SU-DHL-6 (cell line): ENCODE results near the gene ATP1A4.

Experiments used
- H2AFZ ChIP-seq: fragments of 200-600 bp; sonication (generic); 2 replicates; pipeline ENCODE4 v1.6.1; 2014; ENCODE audit warnings: low read depth, mild to moderate bottlenecking, moderate library complexity, mixed read lengths, antibody characterized with exemption, low read length; ENCODE audit not compliant: severe bottlenecking
- H3F3A ChIP-seq: fragments of 200-600 bp; shearing (Covaris generic); 2 replicates; pipeline ENCODE4 v1.6.0; 2016; ENCODE audit warnings: antibody characterized with exemption, mild to moderate bottlenecking; ENCODE audit not compliant: insufficient read depth
- H3K27ac ChIP-seq: fragments of 200-600 bp; sonication (generic); 2 replicates; pipeline ENCODE4 v1.5.1; 2016; ENCODE audit warnings: low read depth, mild to moderate bottlenecking, low read length, moderate library complexity, mixed read lengths
- H3K27me3 ChIP-seq: fragments of 200-600 bp; sonication (generic), shearing (Covaris generic); 2 replicates; pipeline ENCODE4 v1.6.0; 2014; ENCODE audit warnings: mild to moderate bottlenecking, low read length
- H3K36me3 ChIP-seq: fragments of 200-600 bp; sonication (generic); 2 replicates; pipeline ENCODE4 v1.6.1; 2014; ENCODE audit warnings: mild to moderate bottlenecking, low read length, mixed read lengths
- H3K4me2 ChIP-seq: fragments of 300-600, 200-600 bp; shearing (Covaris generic), sonication (generic); 2 replicates; pipeline ENCODE4 v1.6.0; 2014; ENCODE audit warnings: low read length, low read depth, mild to moderate bottlenecking; ENCODE audit not compliant: poor library complexity, severe bottlenecking
- H3K4me3 ChIP-seq: fragments of 200-600 bp; sonication (generic); 2 replicates; pipeline ENCODE4 v1.5.1; 2014; ENCODE audit warnings: antibody characterized with exemption, low read length, mild to moderate bottlenecking, mixed read lengths; ENCODE audit not compliant: insufficient read depth, poor library complexity, severe bottlenecking
- H3K79me2 ChIP-seq: fragments of 200-600 bp; sonication (generic); 2 replicates; pipeline ENCODE4 v1.6.1; 2014; ENCODE audit warnings: mild to moderate bottlenecking, low read length, moderate library complexity; ENCODE audit not compliant: insufficient read depth
- H3K9ac ChIP-seq: fragments of 200-600 bp; sonication (generic); 2 replicates; pipeline ENCODE4 v1.7.0; 2014; ENCODE audit warnings: mild to moderate bottlenecking, low read length
- H3K9me2 ChIP-seq: fragments of 200-600 bp; sonication (generic); replicated peaks from 2 replicates; pipeline ENCODE4 v1.6.1; 2014; ENCODE audit warnings: low read length; ENCODE audit not compliant: insufficient read depth
- H3K9me3 ChIP-seq: fragments of 200-600 bp; sonication (generic); 2 replicates; pipeline ENCODE4 v1.6.1; 2014; ENCODE audit warnings: low read length, mixed read lengths; ENCODE audit not compliant: insufficient read depth
- H4K20me1 ChIP-seq: fragments of 200-600 bp; sonication (generic); 2 replicates; pipeline ENCODE4 v1.6.1; 2014; ENCODE audit warnings: low read depth, mild to moderate bottlenecking, antibody characterized with exemption, low read length, moderate library complexity, mixed read lengths
- EZH2phosphoT487 ChIP-seq: fragments of 200-600 bp; sonication (generic), shearing (Covaris generic); conservative IDR thresholded peaks from 2 replicates; pipeline ENCODE4 v1.6.1; 2018; ENCODE audit warnings: mild to moderate bottlenecking, antibody characterized with exemption, low read length, moderate library complexity, mixed read lengths
- TF ChIP-seq, protein P1 (sequence below): fragments of 200-600 bp; sonication (generic); IDR thresholded peaks from one replicate; pipeline ENCODE4 v1.5.1; 2017; ENCODE audit warnings: antibody characterized with exemption, mild to moderate bottlenecking, low read length, moderate library complexity; ENCODE audit not compliant: insufficient read depth, poor library complexity, severe bottlenecking

Gene ATP1A4

DNA sequence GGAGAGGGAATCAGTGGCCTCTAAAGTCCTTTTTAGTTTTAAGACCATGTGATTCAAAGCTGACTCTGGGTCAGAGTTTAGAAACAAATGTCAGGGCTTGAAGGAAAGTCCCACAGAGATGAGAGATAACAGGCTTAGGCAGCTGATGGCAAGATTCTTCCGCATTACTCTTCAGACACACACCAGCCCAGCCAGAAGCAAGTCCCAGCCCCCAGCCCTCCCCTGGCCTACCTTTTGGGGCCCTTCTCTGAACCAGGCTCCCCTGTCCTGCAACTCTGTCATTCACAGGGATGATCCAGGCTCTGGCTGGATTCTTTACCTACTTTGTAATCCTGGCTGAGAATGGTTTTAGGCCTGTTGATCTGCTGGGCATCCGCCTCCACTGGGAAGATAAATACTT is 25.8 kb downstream of the ATP1A4 start:
- no peak overlapping the region for H3K4me2 ChIP-seq
- H3K4me3 ChIP-seq: no peak overlapping the region
- TF ChIP-seq, protein P1, sequence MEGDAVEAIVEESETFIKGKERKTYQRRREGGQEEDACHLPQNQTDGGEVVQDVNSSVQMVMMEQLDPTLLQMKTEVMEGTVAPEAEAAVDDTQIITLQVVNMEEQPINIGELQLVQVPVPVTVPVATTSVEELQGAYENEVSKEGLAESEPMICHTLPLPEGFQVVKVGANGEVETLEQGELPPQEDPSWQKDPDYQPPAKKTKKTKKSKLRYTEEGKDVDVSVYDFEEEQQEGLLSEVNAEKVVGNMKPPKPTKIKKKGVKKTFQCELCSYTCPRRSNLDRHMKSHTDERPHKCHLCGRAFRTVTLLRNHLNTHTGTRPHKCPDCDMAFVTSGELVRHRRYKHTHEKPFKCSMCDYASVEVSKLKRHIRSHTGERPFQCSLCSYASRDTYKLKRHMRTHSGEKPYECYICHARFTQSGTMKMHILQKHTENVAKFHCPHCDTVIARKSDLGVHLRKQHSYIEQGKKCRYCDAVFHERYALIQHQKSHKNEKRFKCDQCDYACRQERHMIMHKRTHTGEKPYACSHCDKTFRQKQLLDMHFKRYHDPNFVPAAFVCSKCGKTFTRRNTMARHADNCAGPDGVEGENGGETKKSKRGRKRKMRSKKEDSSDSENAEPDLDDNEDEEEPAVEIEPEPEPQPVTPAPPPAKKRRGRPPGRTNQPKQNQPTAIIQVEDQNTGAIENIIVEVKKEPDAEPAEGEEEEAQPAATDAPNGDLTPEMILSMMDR: no peak
- no peak for TF ChIP-seq EZH2phosphoT487
- no peaks in the 10 kb centered on the region for H3F3A ChIP-seq
- H3K27ac ChIP-seq: no peak overlapping the region
- no peaks in the 10 kb centered on the region for H3K9me3 ChIP-seq
- no peaks in the 10 kb centered on the region for H3K9me2 ChIP-seq
- no peak overlapping the region for H2AFZ ChIP-seq
- H3K79me2 ChIP-seq: no peaks in the 10 kb centered on the region
- no peaks in the 10 kb centered on the region for H4K20me1 ChIP-seq
- H3K27me3 ChIP-seq: no peaks in the 10 kb centered on the region
- H3K9ac ChIP-seq: no peak overlapping the region
- no peaks in the 10 kb centered on the region for H3K36me3 ChIP-seq

DNA sequence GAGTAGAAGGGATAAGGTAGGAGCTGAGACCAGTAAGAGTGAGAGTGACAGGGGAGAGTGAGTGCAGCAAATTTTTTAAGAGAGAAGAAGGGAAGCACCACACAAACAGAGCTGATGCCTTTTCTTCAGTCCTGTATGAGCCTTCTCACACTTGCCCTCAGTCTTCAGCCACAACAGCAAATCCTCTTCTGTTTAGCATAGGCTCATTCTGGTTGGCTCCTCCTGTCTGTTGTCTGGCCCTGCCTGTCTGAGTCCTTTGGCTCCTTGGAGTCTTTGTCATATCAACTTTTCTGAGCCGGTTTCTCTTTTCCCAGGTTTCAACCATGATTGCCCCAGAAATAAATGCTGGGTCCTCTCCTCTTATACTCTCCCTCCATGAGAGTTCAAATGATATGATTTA is 26.3 kb downstream of the ATP1A4 start:
- Histone ChIP-seq H3K4me3 (no peak overlapping the region), H4K20me1 (no peaks in the 10 kb centered on the region), H2AFZ (no peak overlapping the region), H3K9me2 (no peaks in the 10 kb centered on the region), H3K9me3 (no peaks in the 10 kb centered on the region), H3K27me3 (no peaks in the 10 kb centered on the region), H3K4me2 (no peak overlapping the region), H3K27ac (no peak overlapping the region), H3F3A (no peaks in the 10 kb centered on the region), H3K79me2 (no peaks in the 10 kb centered on the region), H3K36me3 (no peaks in the 10 kb centered on the region), H3K9ac (no peak overlapping the region)
- TF ChIP-seq, protein P1: no peak
- TF ChIP-seq EZH2phosphoT487: no peak

DNA sequence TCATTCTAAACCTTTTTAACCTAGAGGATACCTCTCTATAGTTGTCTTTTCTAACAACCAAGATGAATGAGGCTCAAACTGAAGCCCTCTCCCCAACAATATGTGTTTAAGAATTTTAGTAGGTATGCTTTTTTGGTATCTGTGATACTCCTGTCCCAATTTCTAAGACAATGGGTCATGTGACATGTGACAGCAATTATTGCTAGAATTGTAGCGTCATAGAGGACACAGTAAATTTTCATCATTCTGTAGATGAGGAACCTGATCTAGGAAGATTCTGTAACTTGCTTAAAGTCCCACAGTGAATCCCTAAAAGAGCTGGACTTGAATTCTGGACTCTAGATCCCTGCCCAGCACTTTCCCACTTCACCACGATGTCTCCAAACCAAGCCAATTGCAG is 27.3 kb downstream of the ATP1A4 start:
- H2AFZ ChIP-seq: no peak overlapping the region
- no peaks in the 10 kb centered on the region for H3K9me2 ChIP-seq
- H4K20me1 ChIP-seq: no peaks in the 10 kb centered on the region
- no peaks in the 10 kb centered on the region for H3K9me3 ChIP-seq
- H3K36me3 ChIP-seq: no peaks in the 10 kb centered on the region
- no peak overlapping the region for H3K4me3 ChIP-seq
- no peak overlapping the region for H3K27ac ChIP-seq
- no peaks in the 10 kb centered on the region for H3F3A ChIP-seq
- H3K79me2 ChIP-seq: no peaks in the 10 kb centered on the region
- no peak overlapping the region for H3K9ac ChIP-seq
- no peaks in the 10 kb centered on the region for H3K27me3 ChIP-seq
- TF ChIP-seq EZH2phosphoT487: no peak
- TF ChIP-seq, protein P1: no peak
- no peak overlapping the region for H3K4me2 ChIP-seq

DNA sequence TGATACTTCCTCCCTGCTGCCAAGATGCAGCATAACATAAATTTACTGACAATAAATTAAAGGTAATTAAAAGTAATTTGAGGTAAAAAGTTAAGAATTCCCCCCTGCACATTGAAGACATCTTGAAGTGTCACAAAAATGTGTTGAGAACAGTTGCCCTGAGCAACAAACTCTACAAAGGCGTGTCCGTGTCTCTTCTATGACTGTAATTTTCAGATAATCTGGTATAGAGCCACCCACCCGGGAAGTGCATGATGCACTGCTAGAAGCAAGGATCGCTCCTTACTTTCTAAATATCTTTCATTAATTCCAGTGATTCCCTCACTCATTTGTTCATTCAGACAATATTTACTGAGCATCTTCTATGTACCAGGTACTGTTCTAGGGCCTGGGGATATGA is 27.9 kb downstream of the ATP1A4 start:
- Histone ChIP-seq H3K27ac (no peak overlapping the region), H4K20me1 (no peaks in the 10 kb centered on the region), H3K4me3 (no peak overlapping the region), H3K4me2 (no peak overlapping the region), H3K79me2 (no peaks in the 10 kb centered on the region), H2AFZ (no peak overlapping the region), H3K9me2 (no peaks in the 10 kb centered on the region), H3K27me3 (no peaks in the 10 kb centered on the region), H3K9me3 (no peaks in the 10 kb centered on the region), H3K36me3 (no peaks in the 10 kb centered on the region), H3F3A (no peaks in the 10 kb centered on the region), H3K9ac (no peak overlapping the region)
- TF ChIP-seq EZH2phosphoT487: no peak
- TF ChIP-seq, protein P1: no peak
